ENCODE results near the gene ZNF615. TPM values are rescaled to one million over a fixed set of nuclear protein-coding genes. Genes with fewer than 3 reads are reported as not detected.

Gene ZNF615
- total RNA-seq, 1 experiment from 2014 or later, result 11.3 TPM

GRCh38 chr19:51946602-51947001 is 61.4 kb downstream of the ZNF615 start:
- no CpG with 5 or more reads among the region's 1 CpG for WGBS (ENCODE audit: extremely low coverage, insufficient read length, low lambda C conversion rate)
- Histone ChIP-seq H3K27ac (ENCODE audit: insufficient read length, low read depth, low read length) (no peak overlapping the region), H3K4me2 (ENCODE audit: insufficient read depth, insufficient read length, low read length) (no peak overlapping the region), H4K8ac (replicated peaks; ENCODE audit: insufficient read length, low read depth, low read length) (no peak overlapping the region), H2BK12ac (ENCODE audit: insufficient read length, low read depth, low read length) (no peak overlapping the region), H2AK5ac (ENCODE audit: insufficient read length, low read length) (no peak overlapping the region), H2BK20ac (ENCODE audit: low read depth, low read length, poor library complexity, severe bottlenecking) (no peak overlapping the region), H3T11ph (ENCODE audit: low read length) (no peak overlapping the region), H2AFZ (ENCODE audit: low read length) (no peak overlapping the region), H3K79me1 (ENCODE audit: insufficient read depth, low read depth, low read length, poor library complexity, severe bottlenecking) (no peaks in the 10 kb centered on the region), H3K9me3 (ENCODE audit: control insufficient read depth, low read depth, low read length) (peaks cover 72% of the 10 kb centered on the region), H3K4me1 (ENCODE audit: insufficient read depth, low read length) (no peaks in the 10 kb centered on the region), H2BK15ac (ENCODE audit: low read depth, low read length) (no peak overlapping the region), H4K91ac (ENCODE audit: insufficient read length, low read depth, low read length) (no peak overlapping the region), H3K79me2 (ENCODE audit: insufficient read depth, low read length) (no peaks in the 10 kb centered on the region), H3K14ac (ENCODE audit: insufficient read depth, low read length) (no peak overlapping the region), H4K5ac (ENCODE audit: insufficient read length, low read depth, low read length) (no peak overlapping the region), H3K23me2 (ENCODE audit: insufficient read length, low read depth, low read length, poor library complexity, severe bottlenecking) (no peaks in the 10 kb centered on the region), H3K56ac (ENCODE audit: insufficient read length, low read depth, low read length) (no peak overlapping the region), H2BK120ac (ENCODE audit: low read depth, low read length, poor library complexity, severe bottlenecking) (no peak overlapping the region), H3K27me3 (ENCODE audit: insufficient read depth, low read length) (no peaks in the 10 kb centered on the region), H4K20me1 (ENCODE audit: control insufficient read depth, insufficient read depth, insufficient read length) (no peaks in the 10 kb centered on the region), H2BK5ac (ENCODE audit: insufficient read length, low read length) (no peak overlapping the region), H3K4ac (ENCODE audit: low read depth, low read length) (no peak overlapping the region), H3K18ac (ENCODE audit: insufficient read length, low read depth, low read length) (no peak overlapping the region), H3K9ac (ENCODE audit: extremely low read depth, insufficient read length, low read length) (no peak overlapping the region), H3K23ac (ENCODE audit: insufficient read length, low read depth, low read length) (no peak overlapping the region)
- TF ChIP-seq, protein P1, sequence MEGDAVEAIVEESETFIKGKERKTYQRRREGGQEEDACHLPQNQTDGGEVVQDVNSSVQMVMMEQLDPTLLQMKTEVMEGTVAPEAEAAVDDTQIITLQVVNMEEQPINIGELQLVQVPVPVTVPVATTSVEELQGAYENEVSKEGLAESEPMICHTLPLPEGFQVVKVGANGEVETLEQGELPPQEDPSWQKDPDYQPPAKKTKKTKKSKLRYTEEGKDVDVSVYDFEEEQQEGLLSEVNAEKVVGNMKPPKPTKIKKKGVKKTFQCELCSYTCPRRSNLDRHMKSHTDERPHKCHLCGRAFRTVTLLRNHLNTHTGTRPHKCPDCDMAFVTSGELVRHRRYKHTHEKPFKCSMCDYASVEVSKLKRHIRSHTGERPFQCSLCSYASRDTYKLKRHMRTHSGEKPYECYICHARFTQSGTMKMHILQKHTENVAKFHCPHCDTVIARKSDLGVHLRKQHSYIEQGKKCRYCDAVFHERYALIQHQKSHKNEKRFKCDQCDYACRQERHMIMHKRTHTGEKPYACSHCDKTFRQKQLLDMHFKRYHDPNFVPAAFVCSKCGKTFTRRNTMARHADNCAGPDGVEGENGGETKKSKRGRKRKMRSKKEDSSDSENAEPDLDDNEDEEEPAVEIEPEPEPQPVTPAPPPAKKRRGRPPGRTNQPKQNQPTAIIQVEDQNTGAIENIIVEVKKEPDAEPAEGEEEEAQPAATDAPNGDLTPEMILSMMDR (conservative IDR thresholded peaks at IDR 0.05), result no peak
- no peak overlapping the region for H3K4me3 Mint-ChIP-seq
- no peaks in the 10 kb centered on the region for H3K4me1 Mint-ChIP-seq
- peaks cover 96 to 99% of the 10 kb centered on the region in 2 experiments for H3K9me3 Mint-ChIP-seq
- no peak overlapping the region for H3K27ac Mint-ChIP-seq
- H3K36me3 Mint-ChIP-seq (ENCODE audit: insufficient read depth in 1 of 3, low read depth in 3 of 3), result peaks cover 59 to 93% (median 85%) of the 10 kb centered on the region in 3 experiments
- no peak for DNase-seq
- peaks cover 5% of the 10 kb centered on the region for H3K27me3 Mint-ChIP-seq (ENCODE audit: low read depth)

Data from H9 (cell line).